Activated CD4-positive, alpha-beta T cell treated with anti-CD3 and anti-CD28 coated beads, Interleukin-2, amount 50 U/mL, for 16 hours (primary cell): Measurements from ENCODE around the gene PAM.

Experiments
- DNase-seq: peaks from one replicate; pipeline ENCODE4 v3.0.0-alpha.2; 2020

Gene PAM

DNA sequence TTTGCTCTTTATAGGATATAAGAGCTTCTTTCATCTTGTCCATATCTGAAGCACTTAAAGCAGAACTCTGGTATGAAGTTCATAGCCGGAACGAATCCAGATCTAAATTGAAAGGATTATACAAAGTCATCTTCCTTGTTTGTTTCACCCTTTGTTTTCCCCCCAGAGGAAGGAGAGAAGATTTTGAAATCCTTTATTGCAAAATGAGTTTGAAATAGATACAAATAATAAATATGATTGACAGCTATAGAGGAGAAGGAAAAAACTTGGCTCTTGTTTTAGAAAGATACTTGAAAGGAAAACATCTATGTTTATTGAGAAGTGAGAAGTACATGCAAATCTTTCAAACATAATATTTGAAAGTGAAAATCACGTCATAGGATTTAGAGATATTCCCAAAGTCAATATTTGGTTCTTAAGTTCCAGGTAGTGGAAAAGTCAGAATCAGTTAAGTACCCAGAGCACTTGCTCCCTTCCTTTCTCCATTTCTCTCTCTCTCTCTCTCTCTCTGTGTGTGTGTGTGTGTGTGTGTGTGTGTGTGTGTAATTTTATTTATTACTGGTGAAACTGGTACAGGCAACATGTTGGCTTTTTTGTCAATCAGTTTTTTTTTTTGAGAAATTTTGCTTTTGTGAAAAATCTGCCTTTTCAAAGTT, 27.2 kb downstream of the PAM start:
- DNase-seq = no peak

DNA sequence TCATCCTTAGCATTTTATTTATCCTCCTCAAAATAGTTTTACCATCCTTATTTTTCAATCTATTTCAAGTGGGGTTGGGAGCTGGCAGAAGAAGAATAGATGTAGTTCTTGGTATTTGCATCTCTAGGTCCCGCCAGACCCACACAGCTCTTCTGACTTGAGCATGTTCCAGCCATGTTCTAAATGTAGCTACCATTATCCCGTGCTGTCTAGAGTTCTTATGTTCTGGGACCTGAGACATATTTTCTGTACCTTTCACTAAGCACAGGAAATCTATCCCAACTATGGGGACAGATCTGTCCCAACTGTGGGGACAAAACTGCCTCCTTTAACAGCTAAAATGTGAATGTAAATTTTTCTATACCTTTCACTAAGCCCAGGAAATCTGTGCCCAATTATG, 32.0 kb downstream of the PAM start:
- no peak for DNase-seq

DNA sequence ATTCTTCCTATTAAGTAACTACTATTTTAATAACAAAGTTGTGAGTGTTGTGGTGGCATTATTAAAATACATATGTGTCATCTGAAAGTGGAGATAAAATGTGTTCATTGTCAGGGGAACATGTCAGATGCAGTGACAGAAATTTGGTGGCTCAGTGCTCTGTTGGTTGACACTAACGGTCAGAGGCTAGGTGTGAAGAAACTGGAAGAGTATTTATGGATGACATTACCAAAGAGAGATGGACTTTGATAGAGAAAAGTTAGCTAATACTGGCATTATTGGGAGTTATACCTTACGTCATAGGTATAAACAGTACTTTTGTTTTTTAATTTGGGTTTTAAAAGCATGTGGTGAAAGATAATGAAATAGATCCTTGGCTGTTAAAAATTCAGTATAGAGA, 33.7 kb downstream of the PAM start:
- no peak for DNase-seq

DNA sequence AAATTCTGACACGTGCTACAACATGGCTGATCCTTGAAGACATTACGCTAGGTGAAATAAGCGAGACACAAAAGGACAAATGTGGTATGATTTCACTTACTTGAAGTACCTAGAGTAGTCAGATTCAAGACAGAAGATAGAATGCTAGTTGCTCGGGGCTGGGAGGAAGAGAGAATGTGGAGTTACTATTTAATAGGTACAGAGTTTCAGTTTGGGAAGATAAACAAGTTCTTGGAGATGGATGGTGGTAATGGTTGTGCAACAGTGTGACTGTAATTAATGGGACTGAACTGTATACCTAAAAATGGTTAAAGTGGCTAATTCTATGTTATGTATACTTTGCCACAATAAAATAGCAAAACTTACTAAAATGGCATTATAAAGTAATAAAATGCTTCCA, 34.4 kb downstream of the PAM start:
- no peak for DNase-seq

DNA sequence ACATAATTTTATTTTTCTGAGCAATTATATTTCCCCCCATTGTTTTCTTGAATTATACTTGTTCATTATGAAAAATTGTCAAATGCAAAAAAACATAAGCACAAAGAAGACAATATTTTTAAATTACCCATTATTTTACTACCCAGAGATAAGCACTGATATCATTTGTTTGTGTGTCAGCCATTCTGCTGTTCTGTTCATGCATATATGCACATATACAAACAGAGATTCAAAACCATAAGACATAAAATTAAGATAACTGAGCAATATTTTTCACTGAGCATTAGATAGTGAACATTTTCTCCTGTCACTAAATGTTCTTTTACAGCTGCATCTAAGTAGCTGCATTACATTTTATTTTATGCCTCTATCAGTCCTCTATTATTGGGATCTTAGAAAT, 35.6 kb downstream of the PAM start:
- DNase-seq = no peak

DNA sequence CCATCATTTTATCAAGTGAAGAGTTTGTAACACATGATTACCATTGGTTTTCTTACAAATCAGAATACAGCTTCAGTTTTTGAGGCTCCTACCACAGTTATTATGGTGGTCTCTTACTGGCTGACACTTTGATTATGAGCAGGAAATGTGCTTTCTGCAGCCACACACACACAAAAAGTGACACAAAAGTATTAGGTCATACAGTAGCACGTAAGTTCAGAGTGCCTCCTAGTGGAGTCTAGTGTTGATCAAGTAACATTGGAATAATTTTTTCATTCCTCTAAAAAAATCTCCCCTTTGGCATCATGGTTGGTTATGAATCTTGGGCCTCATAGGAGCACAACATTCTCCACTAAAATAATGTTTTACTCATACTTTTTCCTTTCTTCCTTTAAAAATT, 37.6 kb downstream of the PAM start:
- DNase-seq = no peak

DNA sequence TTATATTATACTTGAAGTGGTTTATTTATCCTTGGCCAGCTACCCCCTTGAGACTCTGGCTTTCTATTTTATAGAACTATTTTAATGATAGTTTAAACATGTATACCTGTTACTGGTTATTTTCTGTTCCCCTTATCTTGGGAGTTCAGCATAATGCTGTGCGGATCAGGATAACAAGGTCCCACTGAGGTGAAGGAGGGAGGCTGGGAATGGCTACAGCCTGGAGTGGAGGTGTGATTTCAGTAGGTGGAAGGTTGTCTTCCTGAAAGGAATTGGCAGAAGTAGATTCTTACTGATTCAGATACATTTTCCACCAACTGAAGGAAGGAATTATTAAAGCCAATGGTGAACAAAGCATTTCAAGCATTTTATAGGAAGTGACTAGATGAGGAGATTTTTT, 38.9 kb downstream of the PAM start:
- DNase-seq = no peak

DNA sequence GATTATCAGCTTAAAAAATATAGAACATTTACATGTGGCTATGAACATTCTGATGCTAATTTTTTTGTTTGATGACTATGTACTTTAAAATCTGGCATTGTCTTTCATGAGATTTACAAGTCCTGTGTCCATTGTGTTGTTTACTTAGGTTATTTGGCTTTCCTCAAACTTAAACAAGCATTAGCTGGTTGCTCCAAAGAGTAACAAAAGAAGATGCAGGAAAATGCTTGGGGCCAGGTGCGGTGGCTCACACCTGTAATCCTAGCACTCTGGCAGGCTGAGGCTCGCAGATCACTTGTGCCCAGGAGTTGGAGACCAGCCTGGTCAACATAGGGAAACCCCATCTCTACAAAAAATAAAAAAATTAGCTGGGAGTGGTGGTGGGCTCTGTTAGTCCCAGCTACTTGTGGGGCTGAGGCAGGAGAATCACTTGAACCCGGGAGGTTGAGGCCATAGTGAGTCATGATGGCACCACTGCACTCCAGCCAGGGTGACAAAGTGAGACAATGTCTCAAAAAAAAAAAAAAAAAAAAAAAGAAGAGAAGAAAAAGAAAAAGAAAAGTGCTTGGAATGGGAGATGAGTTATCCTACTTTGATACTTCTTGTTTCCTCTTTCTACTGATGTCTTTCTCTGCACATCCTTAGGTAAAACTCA, 39.7 kb downstream of the PAM start:
- DNase-seq = no peak

DNA sequence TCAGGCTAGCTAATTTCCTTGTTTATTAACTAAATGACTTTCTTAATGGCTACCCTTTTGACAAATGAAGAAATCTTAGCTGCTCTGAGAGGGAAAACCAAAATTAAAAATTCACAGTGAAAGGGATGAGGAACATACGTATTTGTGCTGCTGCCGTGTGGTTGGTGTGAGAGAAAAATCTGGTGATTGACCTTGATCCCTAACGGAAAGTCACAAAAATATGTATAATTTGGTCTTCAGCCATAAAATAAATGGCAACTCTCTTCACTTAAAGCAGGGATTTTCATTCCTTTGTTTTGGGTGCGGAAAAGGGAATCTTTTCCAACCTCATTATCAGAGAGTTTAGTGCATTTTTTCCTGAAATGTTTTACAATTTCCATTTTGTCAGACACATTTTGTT, 40.4 kb downstream of the PAM start:
- DNase-seq = no peak

DNA sequence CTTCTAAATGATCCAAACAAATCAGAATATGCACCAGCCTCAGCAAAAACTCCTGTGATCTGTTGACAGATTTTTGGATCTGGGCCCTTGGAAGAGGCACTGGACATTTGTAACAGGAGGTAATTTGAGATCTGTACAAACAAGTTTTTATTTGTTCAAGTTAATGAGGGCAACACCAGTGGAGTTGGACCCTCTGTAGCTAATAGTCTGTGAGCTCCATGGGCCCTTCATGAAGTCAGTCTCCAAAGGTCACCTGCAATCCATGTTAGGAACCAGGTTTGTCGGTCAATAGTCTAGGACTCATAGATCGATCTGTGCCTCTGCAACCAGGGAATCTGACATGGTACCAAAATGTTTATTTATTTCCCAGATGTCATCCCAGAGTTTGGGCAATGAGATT, 40.9 kb downstream of the PAM start:
- no peak for DNase-seq

DNA sequence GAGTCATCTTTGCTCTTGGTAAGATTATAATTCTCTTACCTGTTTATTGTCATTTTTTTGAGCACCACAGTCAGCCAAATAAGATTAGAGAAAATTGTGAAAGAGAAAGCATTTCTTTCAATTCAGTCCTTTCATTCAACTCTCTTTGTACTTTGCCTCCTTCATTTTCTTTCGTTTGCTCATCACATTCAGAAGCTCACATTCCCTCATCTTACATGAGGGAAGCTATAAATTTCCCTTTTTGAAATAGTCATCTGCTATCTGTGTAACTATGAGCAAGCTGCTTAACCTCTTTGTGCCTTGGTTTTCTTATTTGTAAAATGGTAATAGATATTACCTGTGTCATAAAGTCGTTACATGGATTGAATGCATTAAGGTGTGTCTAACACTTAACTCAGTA, 41.4 kb downstream of the PAM start:
- no peak for DNase-seq

DNA sequence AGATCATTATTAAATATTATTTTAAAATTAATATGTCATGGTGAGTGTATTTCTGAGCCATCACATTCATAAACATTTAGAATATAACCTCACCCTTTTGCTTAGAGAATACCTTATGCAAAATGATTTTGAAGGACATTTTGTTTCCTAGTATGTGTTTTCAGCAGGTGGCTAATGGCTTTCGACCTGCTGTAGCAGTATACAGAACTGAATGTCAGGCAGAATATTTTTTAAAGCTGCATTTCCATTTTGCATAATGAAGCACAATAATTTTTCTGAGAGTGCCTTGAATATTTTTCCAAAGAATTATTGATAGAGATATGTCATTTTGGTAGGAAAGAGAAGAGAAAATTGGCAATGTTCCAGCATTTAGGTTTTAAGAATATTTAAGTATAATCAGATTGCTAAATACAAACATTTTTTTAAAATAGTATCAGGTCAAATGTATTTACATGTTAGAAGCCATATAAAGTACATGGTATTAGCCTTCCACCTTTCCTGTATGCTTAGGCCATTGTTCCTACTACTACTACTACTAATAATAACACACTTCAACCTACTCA, 42.3 kb downstream of the PAM start:
- no peak for DNase-seq

DNA sequence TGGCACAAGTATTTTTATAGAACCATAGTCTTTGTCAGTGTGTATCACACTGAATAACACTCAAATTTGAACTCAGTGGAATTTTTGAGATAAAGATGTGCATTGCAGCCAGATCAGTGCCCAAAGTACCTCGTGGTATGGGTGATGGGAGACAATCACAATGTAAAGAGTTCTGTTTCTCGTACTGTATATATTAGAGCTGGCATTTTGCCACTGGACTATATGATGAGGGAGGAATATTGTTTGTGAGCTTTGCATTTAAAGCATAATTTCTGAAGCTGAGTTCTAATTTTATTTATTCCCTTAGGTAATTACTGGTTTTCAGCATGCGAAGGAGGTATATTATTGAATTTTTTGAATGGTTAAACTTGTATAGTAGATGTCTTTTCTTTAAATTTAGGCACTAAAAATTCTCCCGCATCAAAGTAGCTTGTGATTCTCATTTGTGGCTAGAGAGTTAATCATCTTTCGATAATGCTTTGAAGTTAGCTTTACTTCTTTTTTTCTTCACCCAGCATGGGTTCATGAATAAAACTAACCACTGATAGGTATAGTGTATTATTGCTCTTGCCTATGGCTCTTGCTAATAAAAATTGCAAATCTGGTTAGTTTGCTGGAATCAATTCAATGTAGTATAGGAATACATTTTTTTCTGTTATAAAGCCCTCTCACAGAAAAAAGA, 43.1 kb downstream of the PAM start:
- no peak for DNase-seq

DNA sequence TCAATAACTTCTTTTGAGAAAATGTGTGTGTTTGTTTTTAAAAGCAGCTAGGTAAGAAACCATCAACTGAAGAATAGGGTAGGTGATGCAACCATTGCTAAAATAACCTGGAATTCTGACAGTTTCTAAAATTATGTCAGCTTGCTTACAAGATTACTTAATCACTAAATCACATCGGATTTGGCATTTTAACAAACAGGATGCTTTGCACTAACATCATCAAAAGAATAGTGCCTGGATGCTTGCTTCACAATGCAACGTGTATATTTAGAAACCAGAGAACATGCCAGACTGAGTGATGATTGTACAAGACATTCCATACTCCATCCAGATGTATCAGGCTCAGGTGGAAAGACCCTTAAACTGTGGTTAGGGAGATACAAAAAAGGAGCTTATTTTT, 43.9 kb downstream of the PAM start:
- no peak for DNase-seq

DNA sequence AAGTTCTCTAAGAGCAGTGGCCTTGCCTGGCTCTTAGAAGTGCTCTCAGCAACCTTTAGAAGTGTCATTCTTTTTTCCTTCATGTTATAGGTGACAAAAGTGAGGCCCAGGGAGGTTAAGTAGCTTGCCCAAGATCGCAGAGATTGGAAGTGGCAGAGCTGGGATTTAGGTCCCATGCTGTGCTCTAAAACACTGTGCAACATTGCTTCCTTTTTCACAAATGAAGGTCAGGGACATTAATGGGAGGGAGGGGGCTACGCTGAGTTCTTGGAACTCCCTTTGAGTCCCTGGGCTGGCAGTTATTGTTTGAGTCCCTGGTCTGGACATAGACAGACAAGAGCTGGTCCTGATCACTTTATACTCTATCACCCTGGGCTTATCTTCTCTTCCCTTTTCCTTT, 45.3 kb downstream of the PAM start:
- no peak for DNase-seq

DNA sequence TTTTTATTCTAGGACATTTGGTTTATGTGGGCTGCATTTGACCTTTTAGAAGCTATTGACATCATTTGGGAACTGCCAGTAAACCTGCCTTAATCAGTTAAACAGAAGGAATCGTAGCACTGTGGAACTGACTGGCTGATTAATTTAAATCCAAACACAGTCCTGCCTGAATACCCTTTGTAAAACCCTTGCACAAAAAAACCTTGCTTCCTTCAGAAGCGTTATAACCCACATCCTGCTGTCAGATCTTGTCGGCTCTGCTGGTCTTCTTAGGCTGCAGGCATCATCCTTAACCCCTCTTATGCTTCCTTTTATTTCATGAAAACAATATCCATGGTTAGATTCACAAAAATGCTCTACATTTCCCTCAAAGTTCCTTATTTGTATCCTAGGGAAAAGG, 46.3 kb downstream of the PAM start:
- DNase-seq = peak; percentile 34

DNA sequence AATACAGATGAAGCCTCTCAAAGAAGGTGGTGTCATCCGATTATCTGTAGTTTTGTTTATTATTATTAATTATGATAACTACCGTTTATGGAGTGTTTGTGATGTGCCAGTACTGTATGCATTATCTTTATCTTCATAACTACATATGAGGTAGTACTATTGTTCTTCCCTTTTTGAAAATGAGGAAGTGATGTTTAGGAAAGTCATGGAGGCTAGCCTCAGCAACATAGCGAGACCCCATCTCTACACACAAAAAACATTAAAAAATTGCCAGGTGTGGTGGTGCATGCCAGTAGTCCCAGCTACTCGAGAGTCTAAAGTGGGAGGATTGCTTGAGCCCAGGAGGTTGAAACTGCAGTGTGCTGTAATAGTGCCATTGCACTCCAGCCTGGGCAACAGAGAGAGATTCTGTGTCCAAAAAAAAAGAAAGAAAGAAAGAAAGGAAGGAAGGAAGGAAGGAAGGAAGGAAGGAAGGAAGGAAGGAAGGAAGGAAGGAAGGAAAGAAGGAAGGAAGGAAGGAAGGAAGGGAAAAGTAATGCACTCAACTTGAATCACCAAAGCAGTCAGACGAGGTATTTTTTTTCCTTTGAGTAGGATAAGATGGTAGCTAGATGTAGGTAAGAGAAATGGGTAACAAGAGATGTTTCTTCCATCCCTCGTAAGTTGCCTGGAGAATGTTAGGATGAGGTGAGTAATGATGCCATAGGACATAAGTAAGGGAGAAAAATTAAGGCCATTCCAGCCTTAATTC, 47.8 kb downstream of the PAM start:
- no peak for DNase-seq

DNA sequence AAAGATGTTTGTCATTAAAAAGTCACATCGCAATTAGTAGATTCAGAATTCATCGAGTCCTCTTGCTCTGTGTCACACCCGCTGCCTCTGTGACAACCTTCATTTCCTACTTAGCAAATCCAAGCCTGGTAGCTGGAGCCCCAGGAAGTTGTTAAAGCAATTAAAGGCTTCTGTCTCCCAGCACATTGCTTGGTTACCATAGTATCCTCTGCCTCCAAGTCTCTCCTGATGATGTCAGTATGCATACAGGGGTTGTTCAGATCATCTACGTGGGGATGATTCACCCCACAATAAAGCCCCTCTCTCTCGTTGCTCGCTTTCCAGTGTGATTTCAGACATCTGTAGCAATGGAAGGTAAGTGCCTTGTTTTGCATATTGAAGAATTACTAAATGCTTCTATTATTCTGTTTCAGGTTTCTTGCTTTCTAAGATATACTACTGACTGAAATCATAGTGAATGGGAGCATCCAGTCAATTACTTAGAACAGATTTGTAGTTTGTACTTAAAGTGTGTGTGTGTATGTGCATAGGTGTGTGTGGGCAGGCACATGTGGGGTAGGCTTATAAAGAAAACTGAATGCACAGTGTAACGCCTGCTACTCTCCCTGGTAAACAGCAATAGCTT, 52.9 kb downstream of the PAM start:
- DNase-seq = no peak

DNA sequence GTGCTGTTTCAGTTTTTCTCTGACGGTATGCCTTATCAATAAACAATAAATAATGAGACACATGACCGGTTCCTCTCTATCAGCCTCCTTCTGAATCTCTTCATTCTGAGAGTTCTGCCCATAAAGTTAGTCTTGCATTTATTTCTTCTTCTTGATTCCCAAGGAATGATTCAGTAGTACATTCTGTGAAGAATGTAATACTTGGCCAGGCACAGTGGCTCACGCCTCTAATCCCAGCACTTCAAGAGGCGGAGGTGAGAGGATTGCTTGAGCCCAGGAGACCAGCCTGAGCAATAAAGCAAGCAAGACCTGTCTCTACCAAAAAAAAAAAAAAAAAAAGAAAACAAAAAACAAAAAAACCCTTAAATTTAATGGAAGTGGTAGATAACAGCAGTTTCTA, 53.9 kb downstream of the PAM start:
- DNase-seq = no peak

DNA sequence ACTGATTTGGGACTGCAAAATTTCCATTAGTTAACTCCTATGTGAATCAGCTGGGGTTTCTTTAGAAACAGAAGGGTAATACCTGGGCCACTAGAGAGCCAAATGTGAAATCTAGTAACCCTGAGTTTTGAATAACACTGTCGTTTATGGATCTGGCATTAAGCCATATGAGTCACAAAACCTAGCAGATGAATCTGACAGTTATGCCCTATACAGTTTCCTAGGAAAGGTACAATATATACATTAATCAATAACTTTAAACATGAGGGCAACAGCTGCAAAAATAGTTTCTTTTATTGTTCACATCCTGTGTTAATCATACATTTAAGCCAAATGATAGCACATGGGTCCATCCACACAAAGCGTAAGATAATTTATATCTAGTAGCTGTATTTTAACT, 56.9 kb downstream of the PAM start:
- DNase-seq = peak; percentile 10

DNA sequence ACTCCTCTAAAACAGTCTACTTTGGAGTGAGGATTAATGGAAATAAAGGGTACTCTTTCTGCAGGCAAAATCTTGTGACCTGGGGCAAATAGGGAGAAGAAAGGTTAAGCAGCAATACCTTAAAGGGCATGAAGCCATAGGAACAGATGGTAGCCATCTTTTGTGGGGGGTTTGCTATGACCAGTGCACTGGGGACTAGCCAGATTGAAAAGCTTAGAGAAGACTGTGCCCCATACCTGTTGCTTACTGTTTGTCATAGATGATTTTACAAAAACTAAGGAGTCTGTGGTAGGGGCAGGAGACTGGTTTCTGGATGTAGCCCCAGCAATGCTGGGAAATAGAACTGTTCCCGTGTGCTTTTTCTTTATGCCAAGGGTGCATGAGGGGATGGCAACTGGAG, 58.6 kb downstream of the PAM start:
- no peak for DNase-seq

DNA sequence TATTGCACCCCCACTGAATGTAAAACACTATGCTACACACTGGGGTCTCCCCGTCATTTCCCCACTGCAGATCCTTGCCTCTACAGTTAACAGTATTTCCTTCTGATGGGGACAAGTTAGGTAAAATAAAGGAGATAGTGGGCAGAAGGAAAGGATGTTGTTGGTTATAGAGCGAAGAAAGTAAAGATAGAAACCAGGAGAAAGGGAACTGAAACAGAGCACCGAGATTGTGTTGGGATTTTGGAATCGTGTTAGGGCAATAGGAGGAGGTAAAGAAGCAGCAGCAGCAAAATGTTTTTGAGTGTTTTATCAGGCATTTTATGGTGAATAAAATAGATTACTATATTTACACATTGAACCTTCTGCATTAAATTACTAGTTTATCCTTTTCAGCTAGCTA, 60.0 kb downstream of the PAM start:
- DNase-seq = no peak
